Non-pigmented ciliary epithelial cell (primary cell): ENCODE results near the gene ADTRP.
"Not testable (repeated sequence)": the region's sequence is repeated elsewhere in the genome, so short reads cannot be mapped to it uniquely, and the experiment has no call there.

ENCODE experiments used
- DNase-seq: peaks from one replicate; pipeline ENCODE4 v3.0.0-alpha.2; 2010; ENCODE audit warnings: low read depth

The ADTRP gene

GRCh38 chr6:11803591-11803971 is 25.0 kb upstream of the ADTRP start:
- DNase-seq = no peak

DNA sequence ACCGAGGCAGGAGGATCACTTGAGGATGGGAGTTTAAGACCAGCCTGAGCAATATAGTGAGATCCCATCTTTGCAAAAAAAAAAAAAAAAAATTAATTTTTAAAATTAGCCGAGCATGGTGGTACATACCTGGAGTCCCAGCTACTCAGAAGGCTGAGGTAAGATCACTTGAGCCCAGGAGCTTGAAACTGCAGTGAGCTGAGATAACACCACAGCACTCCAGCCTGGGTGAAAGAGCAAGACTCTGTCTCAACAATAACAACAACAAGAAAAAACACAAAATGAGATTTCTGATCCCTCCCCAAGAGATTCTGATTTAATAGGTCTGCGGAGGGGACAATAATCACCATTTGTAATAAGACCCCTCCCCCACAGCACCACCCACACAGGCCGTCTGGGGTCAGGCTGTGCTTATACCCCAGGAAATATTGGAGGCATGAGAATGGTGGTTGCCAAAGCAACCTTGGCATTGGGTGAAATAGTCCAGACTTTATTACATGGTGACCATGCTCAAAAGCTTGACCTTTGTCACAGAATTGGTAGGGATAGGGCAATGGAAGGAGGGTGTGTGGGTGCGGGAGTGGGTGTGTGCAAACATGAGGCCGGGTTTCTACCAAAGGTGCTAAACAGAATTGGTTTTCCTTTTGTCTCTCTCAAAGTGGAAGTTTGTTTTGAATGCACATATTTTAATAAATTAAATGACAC is 24.4 kb upstream of the ADTRP start:
- DNase-seq = no peak

- DNase-seq = not testable (repeated sequence)
These were observed 21.9 kb upstream of the ADTRP start for GRCh38 chr6:11800531-11800930.

GRCh38 chr6:11798538-11798937 is 19.9 kb upstream of the ADTRP start:
- no peak for DNase-seq

GRCh38 chr6:11798096-11798495 is 19.5 kb upstream of the ADTRP start:
- no peak for DNase-seq

DNA sequence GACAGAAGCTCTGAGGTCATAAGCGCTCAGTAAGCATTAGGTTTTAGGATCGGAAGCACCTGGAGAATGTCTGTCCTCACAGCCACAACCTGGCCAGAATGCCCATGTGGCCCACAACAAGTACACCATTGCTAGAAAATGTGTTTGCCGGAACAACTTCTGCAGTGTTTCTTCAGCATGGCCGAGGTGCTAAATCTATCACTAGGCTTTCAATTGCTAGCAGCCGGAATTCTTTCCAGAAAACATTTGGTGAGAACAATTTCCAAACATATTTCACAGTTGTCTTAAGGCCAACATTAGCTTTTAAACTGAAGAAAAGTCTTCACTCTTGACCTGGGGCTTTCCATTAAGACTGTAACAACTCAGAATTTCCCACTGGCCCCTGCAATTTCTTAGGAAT is 18.2 kb upstream of the ADTRP start:
- no peak for DNase-seq

DNA sequence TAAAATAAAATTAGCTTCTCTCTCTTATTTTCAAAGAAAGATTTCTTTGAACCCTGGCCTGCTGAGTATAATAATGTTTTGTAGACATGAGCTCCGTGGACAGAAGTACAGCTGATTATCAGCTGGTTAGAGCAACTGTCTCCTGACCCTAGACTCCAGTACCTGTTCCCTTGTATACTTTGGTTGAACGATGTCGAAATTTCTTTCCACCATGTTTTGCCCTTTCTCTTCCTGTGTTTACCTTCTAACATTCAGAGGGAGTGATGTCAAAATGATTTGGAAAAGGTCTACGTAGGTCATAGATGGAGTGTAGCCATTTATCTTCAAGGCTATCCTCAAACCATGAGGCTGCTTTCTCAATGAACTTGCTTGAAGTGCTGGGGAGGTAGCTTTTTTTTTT is 16.8 kb upstream of the ADTRP start:
- no peak for DNase-seq

DNA sequence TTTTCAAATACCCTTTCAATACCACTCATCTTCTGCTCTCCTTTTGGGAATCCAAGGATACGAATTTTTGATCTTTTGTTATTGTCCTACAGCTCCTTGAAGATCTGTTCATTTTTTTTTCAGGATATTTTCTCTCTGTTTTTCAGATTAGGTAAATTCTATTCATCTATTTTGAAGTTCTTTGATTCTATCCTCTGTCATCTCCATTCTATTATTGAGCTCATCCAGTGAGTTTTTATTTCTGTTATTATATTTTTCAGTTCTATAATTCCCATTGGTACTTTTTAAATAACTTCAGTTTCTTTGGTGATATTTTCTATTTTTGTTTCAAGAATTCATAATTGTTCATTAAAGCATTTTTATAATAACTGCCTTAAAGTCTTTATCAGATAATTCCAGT is 14.7 kb upstream of the ADTRP start:
- no peak for DNase-seq

DNA sequence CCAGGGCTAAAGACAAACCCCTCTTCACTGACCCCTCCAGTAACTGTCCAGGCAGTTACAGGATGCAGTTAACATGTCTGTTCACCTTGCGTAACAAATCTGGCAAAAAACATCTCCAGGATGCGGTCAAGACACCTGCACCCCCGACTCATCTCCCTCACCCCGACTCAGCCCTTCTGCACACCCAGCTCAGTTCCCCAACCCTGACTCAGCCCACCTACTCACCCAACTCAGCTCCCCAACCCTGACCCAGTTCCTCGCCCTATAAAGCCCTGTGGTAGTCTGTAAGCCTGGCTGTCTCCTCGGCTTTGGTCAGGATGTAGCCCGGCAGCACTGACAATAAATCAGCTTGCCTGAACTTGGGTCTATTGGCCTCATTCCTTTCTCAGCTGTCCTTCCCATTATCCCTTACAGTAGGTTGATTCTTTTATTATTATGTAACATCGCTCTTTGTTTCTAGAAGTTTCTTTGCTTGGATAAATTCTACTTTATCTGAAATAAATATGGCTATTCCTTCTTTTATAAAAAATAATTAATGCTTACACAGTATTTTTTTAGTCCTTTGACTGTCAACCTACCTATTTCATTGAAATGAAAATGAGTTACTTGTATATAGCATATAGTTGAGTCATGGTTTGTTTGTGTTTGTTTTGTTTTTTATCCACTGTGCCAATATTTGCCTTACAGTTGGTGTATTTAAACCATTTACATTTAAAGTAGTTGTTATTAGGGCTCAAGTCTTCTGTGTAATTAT is 12.9 kb upstream of the ADTRP start:
- no peak for DNase-seq

GRCh38 chr6:11789744-11790143 is 11.1 kb upstream of the ADTRP start:
- DNase-seq = no peak

- no peak for DNase-seq
These were observed 9.4 kb upstream of the ADTRP start for GRCh38 chr6:11788043-11788442.

DNA sequence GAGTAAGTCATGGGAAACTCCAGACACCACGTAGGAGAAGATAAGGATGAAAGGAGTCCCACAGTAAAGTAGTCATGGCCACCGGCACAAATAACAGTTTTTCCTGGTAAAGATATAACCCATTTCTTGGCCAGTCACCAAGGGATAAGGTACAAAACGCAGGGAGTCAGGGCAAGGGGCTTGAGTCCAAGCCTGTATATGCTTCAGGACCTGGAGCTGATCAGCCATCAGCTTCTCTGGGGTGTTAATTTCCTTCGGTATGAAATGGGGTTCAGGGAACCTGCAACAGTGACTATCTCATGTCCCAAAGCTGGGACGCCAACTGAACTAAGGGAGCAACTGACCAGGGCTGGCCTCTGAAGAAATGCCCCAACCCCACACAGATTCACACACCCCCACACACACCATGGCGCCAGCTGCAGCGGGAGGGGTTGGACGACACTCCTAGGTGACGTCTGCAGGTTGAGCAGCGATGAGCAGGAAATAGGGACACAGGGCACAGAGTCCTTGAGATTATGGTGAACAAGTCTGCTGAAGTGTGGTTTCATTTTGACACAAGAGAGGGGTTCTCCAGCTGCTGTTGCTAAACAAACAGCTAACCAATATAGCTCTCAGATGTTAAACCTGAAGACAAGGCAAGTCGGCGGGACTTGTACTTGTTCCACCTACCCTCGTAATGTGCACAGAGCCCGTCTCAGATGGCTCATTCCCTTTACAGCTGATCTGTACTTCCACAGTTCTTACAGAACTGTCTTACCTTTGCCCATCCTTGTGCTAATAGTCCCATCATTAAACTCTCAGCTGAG is 7.4 kb upstream of the ADTRP start:
- no peak for DNase-seq

GRCh38 chr6:11785415-11785773 is 6.8 kb upstream of the ADTRP start:
- no peak for DNase-seq

DNA sequence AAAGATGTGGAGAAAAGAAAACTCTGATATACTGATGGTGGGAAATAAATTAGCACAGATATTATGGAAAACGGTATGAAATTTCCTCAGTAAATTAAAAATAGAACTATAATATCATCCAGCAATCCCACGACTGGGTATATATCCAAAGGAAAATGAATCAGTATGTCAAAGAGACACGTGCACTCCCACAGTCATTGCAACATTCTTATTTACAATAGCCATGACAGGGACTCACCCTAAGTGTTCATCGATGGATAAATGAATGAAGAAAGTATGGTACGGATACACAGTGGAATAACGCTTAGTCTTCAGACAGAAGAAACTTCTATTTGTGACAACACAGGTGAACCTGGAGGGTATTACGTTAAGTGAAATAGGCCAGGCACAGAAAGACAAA is 5.7 kb upstream of the ADTRP start:
- no peak for DNase-seq

GRCh38 chr6:11783524-11784064 is 5.0 kb upstream of the ADTRP start:
- DNase-seq = no peak

GRCh38 chr6:11782524-11782923 is 3.9 kb upstream of the ADTRP start:
- no peak for DNase-seq

DNA sequence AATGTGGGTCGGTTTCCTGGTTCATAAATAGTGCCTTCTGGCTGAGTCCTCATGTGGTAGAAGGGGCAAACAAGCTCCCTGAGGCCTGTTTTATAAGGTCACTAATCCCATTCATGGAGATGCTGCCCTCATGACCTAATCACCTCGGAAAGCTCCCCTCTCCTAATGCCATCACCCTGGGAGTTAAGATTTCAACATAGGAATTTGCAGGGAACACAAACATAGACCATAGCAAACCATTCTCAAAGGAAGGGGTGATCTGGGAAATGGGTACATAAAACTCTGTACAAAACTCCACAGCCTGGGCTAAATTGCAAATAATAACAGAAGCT is 1.5 kb upstream of the ADTRP start:
- DNase-seq = no peak

GRCh38 chr6:11779329-11780096 is 910 bp upstream of the ADTRP start:
- DNase-seq = no peak

GRCh38 chr6:11778036-11778435 is 567 bp downstream of the ADTRP start:
- DNase-seq = no peak

GRCh38 chr6:11775791-11776409 is 2.7 kb downstream of the ADTRP start:
- no peak for DNase-seq

- DNase-seq = no peak
These were observed 4.2 kb downstream of the ADTRP start for GRCh38 chr6:11774426-11774825.

GRCh38 chr6:11773581-11773980 is 5.0 kb downstream of the ADTRP start:
- no peak for DNase-seq
